ENCODE data around the gene GTSE1. TPM values are rescaled to one million over a fixed set of nuclear protein-coding genes. Genes with fewer than 3 reads are reported as not detected.

The GTSE1 gene
- total RNA-seq, 3 donors from 2014 or later = 0.29 to 0.48 TPM; not detected in 1

DNA sequence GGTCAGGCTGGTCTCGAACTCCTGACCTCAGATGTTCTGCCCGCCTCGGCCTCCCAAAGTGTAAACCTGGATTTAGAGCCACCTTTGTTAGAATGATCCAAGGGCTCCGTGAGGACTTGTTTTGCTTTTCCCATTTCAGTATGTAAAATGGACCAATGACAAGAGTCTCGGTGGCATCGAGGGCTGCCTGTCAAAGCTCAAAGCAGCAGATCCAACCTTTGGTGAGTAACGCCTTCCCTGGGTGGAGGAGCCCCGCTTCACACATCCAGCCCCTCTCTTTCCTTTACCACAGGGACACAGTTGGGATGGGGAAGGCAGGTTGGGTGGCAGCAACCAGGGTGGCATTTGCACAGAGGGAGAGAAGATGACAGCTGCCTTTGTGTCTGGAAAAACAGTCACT is 24.5 kb upstream of the GTSE1 start:
- intact Hi-C loops (cut with DNase I; ENCODE audit: low total_unique reads) = no loop called here
- Histone ChIP-seq H3K9me3 (no peaks in the 10 kb centered on the region), H3K4me3 (no peak overlapping the region), H3K27ac (no peak overlapping the region), H3K36me3 (no peaks in the 10 kb centered on the region), H3K4me1 (no peaks in the 10 kb centered on the region), H3K27me3 (no peaks in the 10 kb centered on the region)
- TF ChIP-seq POLR2A (IDR thresholded peaks at IDR 0.05) = no peak
- TF ChIP-seq POLR2AphosphoS5 (IDR thresholded peaks at IDR 0.05) = no peak
- TF ChIP-seq, protein P1, sequence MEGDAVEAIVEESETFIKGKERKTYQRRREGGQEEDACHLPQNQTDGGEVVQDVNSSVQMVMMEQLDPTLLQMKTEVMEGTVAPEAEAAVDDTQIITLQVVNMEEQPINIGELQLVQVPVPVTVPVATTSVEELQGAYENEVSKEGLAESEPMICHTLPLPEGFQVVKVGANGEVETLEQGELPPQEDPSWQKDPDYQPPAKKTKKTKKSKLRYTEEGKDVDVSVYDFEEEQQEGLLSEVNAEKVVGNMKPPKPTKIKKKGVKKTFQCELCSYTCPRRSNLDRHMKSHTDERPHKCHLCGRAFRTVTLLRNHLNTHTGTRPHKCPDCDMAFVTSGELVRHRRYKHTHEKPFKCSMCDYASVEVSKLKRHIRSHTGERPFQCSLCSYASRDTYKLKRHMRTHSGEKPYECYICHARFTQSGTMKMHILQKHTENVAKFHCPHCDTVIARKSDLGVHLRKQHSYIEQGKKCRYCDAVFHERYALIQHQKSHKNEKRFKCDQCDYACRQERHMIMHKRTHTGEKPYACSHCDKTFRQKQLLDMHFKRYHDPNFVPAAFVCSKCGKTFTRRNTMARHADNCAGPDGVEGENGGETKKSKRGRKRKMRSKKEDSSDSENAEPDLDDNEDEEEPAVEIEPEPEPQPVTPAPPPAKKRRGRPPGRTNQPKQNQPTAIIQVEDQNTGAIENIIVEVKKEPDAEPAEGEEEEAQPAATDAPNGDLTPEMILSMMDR (IDR thresholded peaks at IDR 0.05) = no peak
- no peak for DNase-seq (ENCODE audit: low spot score in 2 of 2)

DNA sequence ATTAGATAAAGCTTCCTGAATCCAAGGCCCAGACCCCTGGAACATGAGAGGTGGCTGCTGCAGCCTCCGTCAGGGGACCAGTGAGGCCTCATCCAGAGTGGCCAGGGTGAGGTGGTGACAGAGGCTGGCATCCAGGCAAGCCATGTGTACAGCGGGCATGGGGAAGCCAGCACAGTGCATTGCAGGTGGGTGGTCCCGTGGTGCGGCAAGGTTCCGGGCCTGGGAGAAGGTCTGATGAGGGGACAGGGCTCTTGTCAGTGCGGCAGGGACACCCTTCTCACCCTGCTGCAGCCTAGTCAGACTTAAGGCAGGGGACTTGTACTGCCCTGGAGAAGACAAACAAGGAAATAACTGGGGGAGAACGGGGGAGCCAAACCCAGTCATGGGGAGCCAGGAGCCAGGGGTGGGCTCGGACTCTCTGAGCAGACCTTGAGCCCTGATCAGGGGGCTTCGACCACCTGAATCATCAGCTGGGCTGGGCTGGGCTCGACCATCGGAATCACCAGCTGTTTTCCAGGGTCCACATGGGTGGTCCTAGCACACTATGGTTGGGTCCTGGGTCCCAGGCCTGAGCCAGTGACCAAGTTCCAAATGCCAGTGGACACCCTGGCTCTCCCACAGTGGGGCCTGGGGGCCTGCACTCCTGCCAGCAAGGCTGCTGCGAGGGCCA is 23.8 kb upstream of the GTSE1 start:
- no peaks in the 10 kb centered on the region for H3K36me3 ChIP-seq

DNA sequence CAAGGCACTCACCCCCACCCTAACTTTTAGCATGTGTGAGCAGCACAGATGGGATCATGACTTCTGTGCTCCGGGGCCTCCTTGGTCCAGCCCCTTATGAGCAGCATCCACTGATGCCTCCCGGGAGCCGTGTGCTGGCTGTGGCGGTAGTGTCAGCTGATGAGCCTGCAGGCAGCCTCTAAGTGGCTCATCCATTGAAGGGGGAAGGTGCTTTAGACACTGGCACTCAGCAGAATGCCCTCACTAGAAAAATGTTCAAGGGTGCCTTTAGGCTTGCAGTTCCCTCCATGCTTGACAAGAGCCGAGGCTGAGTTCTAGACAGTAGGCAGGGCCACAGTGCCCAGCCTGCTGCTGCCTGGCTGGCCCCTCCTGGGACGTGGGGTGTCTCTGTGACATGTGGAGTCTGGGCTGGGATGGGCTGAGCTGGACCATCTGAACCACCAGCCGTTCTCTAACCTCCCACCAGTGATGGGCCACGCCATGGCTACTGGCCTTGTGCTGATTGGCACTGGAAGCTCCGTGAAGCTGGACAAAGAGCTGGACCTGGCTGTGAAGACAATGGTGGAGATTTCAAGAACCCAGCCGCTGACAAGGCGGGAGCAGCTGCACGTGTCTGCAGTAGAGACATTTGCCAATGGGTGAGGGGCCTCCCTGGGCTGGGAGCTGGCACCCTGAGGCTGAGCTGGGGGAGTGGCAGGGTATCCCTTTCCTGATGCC is 23.1 kb upstream of the GTSE1 start:
- Histone ChIP-seq H3K27me3 (no peaks in the 10 kb centered on the region), H3K4me1 (no peaks in the 10 kb centered on the region), H3K9me3 (no peaks in the 10 kb centered on the region), H3K36me3 (no peaks in the 10 kb centered on the region), H3K27ac (no peak overlapping the region), H3K4me3 (no peak overlapping the region)
- DNase-seq (ENCODE audit: low spot score in 2 of 2) = no peak
- TF ChIP-seq, protein P1 (IDR thresholded peaks at IDR 0.05) = no peak
- no peak for TF ChIP-seq POLR2AphosphoS5 (IDR thresholded peaks at IDR 0.05)
- TF ChIP-seq POLR2A (IDR thresholded peaks at IDR 0.05) = no peak
- intact Hi-C loops (cut with DNase I; ENCODE audit: low total_unique reads) = no loop called here

More for the DNA sequence above, 23.8 kb upstream of the GTSE1 start:
- no peaks in the 10 kb centered on the region for H3K4me1 ChIP-seq
- H3K27ac ChIP-seq = no peak overlapping the region
- no peak for DNase-seq (ENCODE audit: low spot score in 2 of 2)
- no peaks in the 10 kb centered on the region for H3K27me3 ChIP-seq
- intact Hi-C loops (cut with DNase I; ENCODE audit: low total_unique reads) = no loop called here
- no peaks in the 10 kb centered on the region for H3K9me3 ChIP-seq
- TF ChIP-seq, protein P1 (IDR thresholded peaks at IDR 0.05) = no peak
- TF ChIP-seq POLR2A (IDR thresholded peaks at IDR 0.05) = no peak
- no peak for TF ChIP-seq POLR2AphosphoS5 (IDR thresholded peaks at IDR 0.05)
- no peak overlapping the region for H3K4me3 ChIP-seq

DNA sequence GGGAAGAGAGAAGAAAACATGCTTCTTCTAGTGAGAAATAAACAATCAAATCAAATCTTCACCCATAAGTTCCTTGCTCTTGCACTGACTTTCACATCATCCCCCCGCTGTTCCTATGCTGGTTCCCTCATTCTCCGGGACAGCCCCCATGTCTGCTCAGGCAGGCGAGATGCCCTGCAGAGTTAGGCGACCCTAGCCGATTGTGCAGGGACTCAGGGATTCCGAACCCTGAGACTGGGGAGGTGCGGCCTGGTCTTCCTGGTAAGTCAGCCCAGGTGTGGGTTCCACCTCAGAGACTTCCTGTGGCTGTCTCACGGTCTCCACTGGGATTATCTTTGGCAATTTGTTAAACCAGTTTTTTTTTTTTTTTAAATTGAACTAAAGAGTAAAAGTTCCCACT is 22.3 kb upstream of the GTSE1 start:
- Histone ChIP-seq H3K36me3 (peaks cover 7% of the 10 kb centered on the region), H3K4me1 (no peaks in the 10 kb centered on the region)
- intact Hi-C loops (cut with DNase I; ENCODE audit: low total_unique reads) = no loop called here

More for the DNA sequence above, 22.3 kb upstream of the GTSE1 start:
- no peak overlapping the region for H3K4me3 ChIP-seq
- DNase-seq (ENCODE audit: low spot score in 2 of 2) = no peak
- H3K27ac ChIP-seq = no peak overlapping the region
- no peaks in the 10 kb centered on the region for H3K9me3 ChIP-seq
- TF ChIP-seq, protein P1 (IDR thresholded peaks at IDR 0.05) = no peak
- TF ChIP-seq POLR2A (IDR thresholded peaks at IDR 0.05) = no peak
- no peak for TF ChIP-seq POLR2AphosphoS5 (IDR thresholded peaks at IDR 0.05)
- H3K27me3 ChIP-seq = no peaks in the 10 kb centered on the region
